Breast epithelium (tissue), 4 donors: ENCODE results near the gene ACTN4. TPM values are rescaled to one million over a fixed set of nuclear protein-coding genes. Genes with fewer than 3 reads are reported as not detected.
"Not testable (repeated sequence)": the region's sequence is repeated elsewhere in the genome, so short reads cannot be mapped to it uniquely, and the experiment has no call there.

Source experiments
- DNase-seq, 2 donors: peaks; one replicate each; pipeline ENCODE4 v3.0.0-alpha.2; 2019; ENCODE audit warnings: low spot score in 2 of 2
- H3K27ac ChIP-seq, 2 donors: fragments of 200-600 bp; sonication (generic) in 1 of 2; one replicate each; pipeline ENCODE4 v1.5.1; 2016 to 2019; ENCODE audit warnings: mild to moderate bottlenecking in 1 of 2
- H3K27me3 ChIP-seq, 2 donors: fragments of 200-600 bp; sonication (generic) in 1 of 2; one replicate each; pipeline versions ENCODE4 v1.5.1 to v1.6.0; 2017 to 2019; ENCODE audit warnings: control low read depth in 1 of 2, mild to moderate bottlenecking in 1 of 2
- H3K36me3 ChIP-seq: fragments of 200-600 bp; one replicate; pipeline ENCODE4 v1.5.1; 2019
- H3K4me1 ChIP-seq, 2 donors: fragments of 200-600 bp; sonication (generic); one replicate each; pipeline ENCODE4 v1.5.1; 2016 to 2019; ENCODE audit warnings: control low read depth in 1 of 2
- H3K4me3 ChIP-seq, 3 donors: fragments of 200-600 bp; sonication (generic); 1 replicate in 2 of 3; 2 replicates in 1 of 3; pipeline ENCODE4 v1.5.1; 2016 to 2019; ENCODE audit warnings: mild to moderate bottlenecking in 3 of 3, moderate library complexity in 2 of 3
- H3K9me3 ChIP-seq, 2 donors: fragments of 200-600 bp; sonication (generic) in 1 of 2; one replicate each; pipeline ENCODE4 v1.5.1; 2016 to 2019; ENCODE audit warnings: control low read depth in 1 of 2
- CTCF ChIP-seq, 3 donors: fragments of 450-650 bp; IDR thresholded peaks; one replicate each; pipeline ENCODE4 v1.5.1; 2016 to 2017; ENCODE audit warnings: antibody characterized with exemption in 3 of 3, mild to moderate bottlenecking in 3 of 3, moderate library complexity in 3 of 3
- POLR2A ChIP-seq: fragments of 450-650 bp; IDR thresholded peaks from one replicate; pipeline ENCODE4 v1.6.1; 2016; ENCODE audit warnings: antibody characterized with exemption, mild to moderate bottlenecking, moderate library complexity
- POLR2AphosphoS5 ChIP-seq, 3 donors: sonication (generic); formaldehyde crosslinking; IDR thresholded peaks; one replicate each; pipeline ENCODE4 v1.6.1; 2017; ENCODE audit warnings: antibody characterized with exemption in 3 of 3
- intact Hi-C: fragments of 100-400 bp; cut with DNase I; formaldehyde crosslinking; loops from one replicate; pipeline ENCODE4 v1.15.1; 2023; ENCODE audit warnings: low total_unique reads
- total RNA-seq, 3 donors: library from RNA; depleted of rRNA; stranded (reverse); fragments of >200 nt; gene quantifications; one replicate each; pipeline ENCODE4 v1.1.0, GENCODE V29; 2016

The ACTN4 gene
- total RNA-seq = 100 to 1,000 TPM; 182 to 296 (median 269) TPM

GRCh38 chr19:38647368-38647965 is at the start of gene ACTN4:
ACTN4 (plus strand) TSS chr19:38647649; CDS start chr19:38647746, 97 bp downstream.
- H3K27ac ChIP-seq = peak within 1 kb of the TSS; percentile 98 to 99
- no peaks in the 10 kb centered on the region for H3K9me3 ChIP-seq
- DNase-seq = peak; percentile 98 to 99
- H3K4me1 ChIP-seq = peaks cover 2 to 24% of the 10 kb centered on the region in 2 donors
- H3K36me3 ChIP-seq = no peaks in the 10 kb centered on the region
- H3K27me3 ChIP-seq = no peaks in the 10 kb centered on the region
- intact Hi-C loops = loop anchor here (5.0 kb wide), 1 partner anchor 200 kb away; the partner anchor contains the start of gene HNRNPL
- H3K4me3 ChIP-seq = peak within 1 kb of the TSS; percentile 95 to 100 (median 95)
- TF ChIP-seq POLR2AphosphoS5 (IDR thresholded peaks at IDR 0.05) (peak; percentile 88 to 98 (median 89)), POLR2A (peak; percentile 96), CTCF (IDR thresholded peaks at IDR 0.05) (no peak)

GRCh38 chr19:38599722-38600121 is 47.7 kb upstream of the ACTN4 start:
- Histone ChIP-seq H3K27me3 (no peaks in the 10 kb centered on the region), H3K4me3 (no peak overlapping the region), H3K36me3 (no peaks in the 10 kb centered on the region), H3K9me3 (no peaks in the 10 kb centered on the region), H3K4me1 (no peaks in the 10 kb centered on the region), H3K27ac (no peak overlapping the region)
- TF ChIP-seq POLR2AphosphoS5 (IDR thresholded peaks at IDR 0.05) = no peak
- TF ChIP-seq POLR2A = no peak
- TF ChIP-seq CTCF (IDR thresholded peaks at IDR 0.05) = no peak
- DNase-seq = no peak
- intact Hi-C loops = loop anchor here (5.0 kb wide), 1 partner anchor 52 kb away; no protein-coding TSS in a partner anchor

- H3K27ac ChIP-seq, H3K27me3 ChIP-seq, H3K9me3 ChIP-seq, H3K4me3 ChIP-seq, intact Hi-C loops, H3K4me1 ChIP-seq, DNase-seq, H3K36me3 ChIP-seq: not testable (repeated sequence)
Observed at GRCh38 chr19:38602856-38603255, 44.6 kb upstream of the ACTN4 start.

GRCh38 chr19:38606131-38606530 is 41.3 kb upstream of the ACTN4 start:
- DNase-seq = no peak
- no peaks in the 10 kb centered on the region for H3K27me3 ChIP-seq
- H3K9me3 ChIP-seq = no peaks in the 10 kb centered on the region
- intact Hi-C loops = no loop called here
- no peak for TF ChIP-seq CTCF (IDR thresholded peaks at IDR 0.05)
- no peak for TF ChIP-seq POLR2AphosphoS5 (IDR thresholded peaks at IDR 0.05)
- no peak for TF ChIP-seq POLR2A
- no peak overlapping the region for H3K27ac ChIP-seq
- H3K4me1 ChIP-seq = no peaks in the 10 kb centered on the region
- H3K4me3 ChIP-seq = no peak overlapping the region
- H3K36me3 ChIP-seq = no peaks in the 10 kb centered on the region

- intact Hi-C loops = no loop called here
- no peak for TF ChIP-seq POLR2AphosphoS5 (IDR thresholded peaks at IDR 0.05)
- TF ChIP-seq POLR2A = no peak
- TF ChIP-seq CTCF (IDR thresholded peaks at IDR 0.05) = no peak
- no peak overlapping the region for H3K4me3 ChIP-seq
- H3K9me3 ChIP-seq = no peaks in the 10 kb centered on the region
- no peaks in the 10 kb centered on the region for H3K4me1 ChIP-seq
- DNase-seq = no peak
- H3K27me3 ChIP-seq = no peaks in the 10 kb centered on the region
- H3K27ac ChIP-seq = no peak overlapping the region
- no peaks in the 10 kb centered on the region for H3K36me3 ChIP-seq
Observed at GRCh38 chr19:38614289-38614688, 33.2 kb upstream of the ACTN4 start.
